Trophoblast cell (in vitro differentiated cells and primary cell): ENCODE results near the gene MAN1A1.

Experiments used
- DNase-seq, 2 donors: peaks; one replicate each; pipeline ENCODE4 v3.0.0-alpha.2; 2016
- H2AFZ ChIP-seq: 2 replicates; pipeline ENCODE4 v1.6.1; 2013; ENCODE audit warnings: low read length, moderate library complexity, mild to moderate bottlenecking; ENCODE audit not compliant: insufficient read depth, poor library complexity
- H2AK5ac ChIP-seq: 2 replicates; pipeline ENCODE4 v1.6.1; 2013; ENCODE audit warnings: mild to moderate bottlenecking, low read length
- H2BK120ac ChIP-seq: 2 replicates; pipeline ENCODE4 v1.6.1; 2013; ENCODE audit warnings: low read length, mild to moderate bottlenecking, moderate library complexity; ENCODE audit not compliant: insufficient read depth, poor library complexity
- H2BK12ac ChIP-seq: 2 replicates; pipeline ENCODE4 v1.6.1; 2013; ENCODE audit warnings: mild to moderate bottlenecking, low read length, moderate library complexity
- H2BK5ac ChIP-seq: 2 replicates; pipeline ENCODE4 v1.6.1; 2013; ENCODE audit warnings: low read length, low read depth, moderate library complexity, mild to moderate bottlenecking; ENCODE audit not compliant: poor library complexity
- H3K14ac ChIP-seq: 2 replicates; pipeline ENCODE4 v1.6.1; 2013; ENCODE audit warnings: mild to moderate bottlenecking, low read length
- H3K18ac ChIP-seq: 2 replicates; pipeline ENCODE4 v1.6.1; 2013; ENCODE audit warnings: mild to moderate bottlenecking, low read length
- H3K23ac ChIP-seq: 2 replicates; pipeline ENCODE4 v1.6.1; 2013; ENCODE audit warnings: low read length
- H3K27ac ChIP-seq: 2 replicates; pipeline ENCODE4 v1.5.1; 2013; ENCODE audit warnings: low read depth, mild to moderate bottlenecking, inconsistent platforms, low read length, moderate library complexity
- H3K27me3 ChIP-seq: 2 replicates; pipeline ENCODE4 v1.6.1; 2013; ENCODE audit warnings: inconsistent platforms, mild to moderate bottlenecking, low read length, moderate library complexity; ENCODE audit not compliant: insufficient read depth
- H3K36me3 ChIP-seq, 2 experiments: 1 replicate in 1 of 2; 2 replicates in 1 of 2; pipeline ENCODE4 v1.6.1; 2013; ENCODE audit warnings: low read length in 2 of 2, mild to moderate bottlenecking in 2 of 2, moderate library complexity in 1 of 2; ENCODE audit not compliant: insufficient read depth in 2 of 2, control insufficient read depth in 1 of 2
- H3K4ac ChIP-seq: 2 replicates; pipeline ENCODE4 v1.6.1; 2013; ENCODE audit warnings: low read depth, mild to moderate bottlenecking, low read length, moderate library complexity
- H3K4me1 ChIP-seq, 2 experiments: 1 replicate in 1 of 2; 2 replicates in 1 of 2; pipeline ENCODE4 v1.6.1; 2013; ENCODE audit warnings: low read length in 2 of 2, mild to moderate bottlenecking in 2 of 2, moderate library complexity in 1 of 2; ENCODE audit not compliant: insufficient read depth in 2 of 2, control insufficient read depth in 1 of 2
- H3K4me2 ChIP-seq: 2 replicates; pipeline ENCODE4 v1.6.1; 2013; ENCODE audit warnings: inconsistent platforms, mild to moderate bottlenecking, low read length, moderate library complexity
- H3K4me3 ChIP-seq: 2 replicates; pipeline ENCODE4 v1.5.1; 2013; ENCODE audit warnings: mild to moderate bottlenecking, low read depth, low read length, inconsistent platforms
- H3K79me1 ChIP-seq: one replicate; pipeline ENCODE4 v1.6.1; 2013; ENCODE audit warnings: low read length
- H3K79me2 ChIP-seq: 2 replicates; pipeline ENCODE4 v1.6.1; 2013; ENCODE audit warnings: low read length, mild to moderate bottlenecking; ENCODE audit not compliant: control insufficient read depth, insufficient read depth, poor library complexity
- H3K9ac ChIP-seq: 2 replicates; pipeline ENCODE4 v1.6.1; 2013; ENCODE audit warnings: mild to moderate bottlenecking, low read length
- H3K9me3 ChIP-seq: 2 replicates; pipeline ENCODE4 v1.6.1; 2013; ENCODE audit warnings: low read depth, mild to moderate bottlenecking, control low read depth, inconsistent platforms, low read length; ENCODE audit not compliant: insufficient read depth
- H4K12ac ChIP-seq: 2 replicates; pipeline ENCODE4 v1.6.1; 2013; ENCODE audit warnings: low read depth, mild to moderate bottlenecking, low read length, moderate library complexity
- H4K8ac ChIP-seq: 2 replicates; pipeline ENCODE4 v1.6.1; 2013; ENCODE audit warnings: low read depth, mild to moderate bottlenecking, low read length, moderate library complexity
- H4K91ac ChIP-seq: one replicate; pipeline ENCODE4 v1.6.1; 2013; ENCODE audit warnings: low read depth, mild to moderate bottlenecking, low read length, moderate library complexity
- WGBS: extraction: QIAGEN DNeasy Blood & Tissue Kit; methylation state at CpG from one replicate; pipeline ENCODE4 v1.1.7; 2013; ENCODE audit warnings: missing lambda C conversion rate; ENCODE audit not compliant: insufficient read length, insufficient coverage; ENCODE audit errors: extremely low coverage; 5-methylcytosine and 5-hydroxymethylcytosine counted together

The MAN1A1 gene

DNA sequence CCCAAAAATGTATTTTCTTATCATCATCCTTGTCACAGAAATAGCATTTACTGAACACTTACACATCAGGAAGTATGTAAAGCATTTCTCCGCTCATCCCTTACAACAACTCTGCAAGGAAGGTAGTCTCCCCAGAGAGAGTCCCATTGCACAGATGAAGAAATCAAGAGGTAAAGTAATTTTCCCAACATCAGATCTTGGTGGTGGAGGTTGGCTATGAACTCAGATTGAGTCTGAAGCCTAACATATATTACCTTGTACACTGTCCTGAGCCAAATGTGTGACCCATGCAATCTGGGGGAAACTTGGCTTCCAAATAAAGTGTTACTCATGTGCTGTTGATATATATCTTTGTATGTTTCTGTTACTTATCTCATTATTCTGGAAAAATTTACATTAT, 31.4 kb downstream of the MAN1A1 start:
- H3K27me3 ChIP-seq = no peaks in the 10 kb centered on the region
- H3K9me3 ChIP-seq = no peaks in the 10 kb centered on the region
- WGBS = no CpG with 5 or more reads among the region's 1 CpG
- no peaks in the 10 kb centered on the region for H3K79me1 ChIP-seq
- H4K8ac ChIP-seq = no peak overlapping the region
- peaks cover 0 to 2% of the 10 kb centered on the region in 2 experiments for H3K36me3 ChIP-seq
- no peak overlapping the region for H2AFZ ChIP-seq
- H3K4ac ChIP-seq = no peak overlapping the region
- H3K27ac ChIP-seq = no peak overlapping the region
- H3K14ac ChIP-seq = no peak overlapping the region
- no peak overlapping the region for H2BK120ac ChIP-seq
- H3K18ac ChIP-seq = no peak overlapping the region
- no peak overlapping the region for H3K9ac ChIP-seq
- H2BK12ac ChIP-seq = no peak overlapping the region
- DNase-seq = no peak
- H2AK5ac ChIP-seq = no peak overlapping the region
- H3K4me1 ChIP-seq = no peaks in the 10 kb centered on the region
- H3K23ac ChIP-seq = no peak overlapping the region
- H3K4me2 ChIP-seq = no peak overlapping the region
- no peak overlapping the region for H4K12ac ChIP-seq
- no peak overlapping the region for H3K4me3 ChIP-seq
- no peak overlapping the region for H4K91ac ChIP-seq
- no peaks in the 10 kb centered on the region for H3K79me2 ChIP-seq
- no peak overlapping the region for H2BK5ac ChIP-seq

DNA sequence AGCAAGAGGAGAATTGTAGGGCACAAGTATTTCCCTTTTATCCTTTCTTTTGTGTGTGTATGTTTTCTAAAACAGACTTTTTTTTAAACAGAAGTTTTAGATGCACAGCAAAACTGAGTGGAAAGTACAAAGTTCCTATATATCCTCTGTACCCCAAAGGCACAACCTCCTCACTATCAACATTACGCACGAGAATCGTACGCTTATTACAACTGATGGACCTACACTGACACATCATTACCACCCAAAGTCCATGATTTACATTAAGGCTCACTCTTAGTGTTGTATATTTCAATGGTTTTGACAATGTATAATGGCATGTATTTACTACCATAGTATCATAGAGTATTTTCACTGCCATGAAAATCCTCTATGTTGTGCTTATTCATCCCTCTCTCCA, 32.6 kb downstream of the MAN1A1 start:
- Histone ChIP-seq H3K9me3 (no peaks in the 10 kb centered on the region), H3K36me3 (peaks cover 0 to 2% of the 10 kb centered on the region in 2 experiments), H3K4me1 (no peaks in the 10 kb centered on the region), H3K14ac (no peak overlapping the region), H3K27ac (no peak overlapping the region), H2AK5ac (no peak overlapping the region), H3K27me3 (no peaks in the 10 kb centered on the region), H3K79me1 (no peaks in the 10 kb centered on the region), H4K91ac (no peak overlapping the region), H2BK120ac (no peak overlapping the region), H3K9ac (no peak overlapping the region), H3K4ac (no peak overlapping the region), H4K8ac (no peak overlapping the region), H2BK12ac (no peak overlapping the region), H2BK5ac (no peak overlapping the region), H3K18ac (no peak overlapping the region), H4K12ac (no peak overlapping the region), H3K4me3 (no peak overlapping the region), H3K79me2 (no peaks in the 10 kb centered on the region), H3K23ac (no peak overlapping the region), H2AFZ (no peak overlapping the region), H3K4me2 (no peak overlapping the region)
- WGBS = no CpG with 5 or more reads among the region's 4 CpGs
- DNase-seq = no peak

DNA sequence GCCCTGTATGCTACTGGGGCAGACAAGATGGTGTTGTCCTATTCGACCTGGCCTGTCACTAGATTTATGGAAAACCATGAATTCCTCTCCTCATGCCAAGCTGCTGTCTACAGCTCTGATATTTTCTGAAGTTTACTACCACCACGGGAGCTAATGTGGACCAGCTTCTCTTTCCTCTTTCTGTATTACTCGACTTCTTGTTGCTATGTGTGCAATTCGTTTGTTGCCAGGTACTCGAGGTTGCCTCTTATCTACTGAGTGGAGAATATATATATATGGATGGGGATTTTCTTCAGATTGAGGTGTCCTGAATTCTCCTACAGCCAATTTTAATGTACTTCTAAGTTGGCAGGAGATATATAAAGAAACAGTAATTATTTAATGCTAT, 34.7 kb downstream of the MAN1A1 start:
- DNase-seq = no peak
- H4K12ac ChIP-seq = no peak overlapping the region
- H3K27me3 ChIP-seq = no peaks in the 10 kb centered on the region
- H3K18ac ChIP-seq = no peak overlapping the region
- no peak overlapping the region for H2AFZ ChIP-seq
- H3K9ac ChIP-seq = no peak overlapping the region
- H4K91ac ChIP-seq = no peak overlapping the region
- no peak overlapping the region for H2BK120ac ChIP-seq
- no peak overlapping the region for H3K4me2 ChIP-seq
- H3K27ac ChIP-seq = no peak overlapping the region
- H3K4me3 ChIP-seq = no peak overlapping the region
- WGBS = no CpG with 5 or more reads among the region's 5 CpGs
- no peak overlapping the region for H2BK12ac ChIP-seq
- no peak overlapping the region for H2AK5ac ChIP-seq
- peaks cover 0 to 2% of the 10 kb centered on the region in 2 experiments for H3K36me3 ChIP-seq
- no peak overlapping the region for H2BK5ac ChIP-seq
- no peaks in the 10 kb centered on the region for H3K79me1 ChIP-seq
- no peaks in the 10 kb centered on the region for H3K4me1 ChIP-seq
- no peak overlapping the region for H3K14ac ChIP-seq
- H3K4ac ChIP-seq = no peak overlapping the region
- no peaks in the 10 kb centered on the region for H3K79me2 ChIP-seq
- H3K9me3 ChIP-seq = no peaks in the 10 kb centered on the region
- H3K23ac ChIP-seq = no peak overlapping the region
- no peak overlapping the region for H4K8ac ChIP-seq

DNA sequence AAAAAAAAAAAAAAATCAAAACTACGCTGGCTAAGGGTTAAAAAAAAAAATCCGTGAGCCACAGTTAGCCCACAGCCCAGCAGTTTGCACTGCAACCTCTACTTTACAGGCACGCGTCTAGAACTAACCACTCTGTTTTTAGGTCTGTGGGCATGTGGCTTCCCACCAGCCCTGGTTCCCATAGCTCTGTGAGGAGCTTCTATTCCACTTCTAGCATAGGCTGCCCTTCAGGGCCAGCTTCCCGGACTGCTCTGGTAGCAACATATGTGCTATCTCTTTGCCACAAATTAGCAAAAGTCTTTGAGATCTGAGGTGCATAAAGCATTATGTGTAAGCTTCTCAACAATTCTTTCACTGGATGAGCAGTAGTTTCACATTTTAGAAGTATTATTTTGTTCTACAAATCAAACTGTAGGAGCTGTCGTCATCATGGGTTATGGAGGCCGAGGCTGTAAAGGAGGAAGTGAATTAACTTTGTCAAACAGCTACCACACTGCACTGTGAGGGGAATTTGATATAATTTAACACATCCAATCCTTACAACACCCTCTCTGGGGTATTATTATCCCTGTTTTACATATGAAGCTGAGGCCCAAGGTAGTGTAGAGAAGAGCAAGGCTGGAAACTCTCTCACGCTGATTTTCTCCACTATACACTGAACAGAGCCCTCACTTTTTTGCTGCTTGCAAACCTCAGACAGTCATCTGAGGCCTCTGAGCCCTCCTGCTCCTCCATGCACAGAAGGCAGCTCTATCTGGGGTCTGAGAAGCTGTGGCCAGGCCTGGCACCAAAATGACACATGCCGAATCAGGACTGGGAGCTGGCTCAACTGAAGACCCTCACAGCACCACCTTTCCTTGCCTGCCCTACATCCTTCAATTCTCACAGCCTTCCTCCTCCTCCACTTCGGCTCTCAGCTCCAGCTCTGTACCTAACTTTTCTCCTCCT, 35.4 kb downstream of the MAN1A1 start:
- no CpG with 5 or more reads among the region's 10 CpGs for WGBS

More for the DNA sequence above, 35.4 kb downstream of the MAN1A1 start:
- Histone ChIP-seq H3K36me3 (peaks cover 0 to 2% of the 10 kb centered on the region in 2 experiments), H3K4me1 (no peaks in the 10 kb centered on the region), H4K91ac (no peak overlapping the region), H3K23ac (no peak overlapping the region), H3K4me3 (no peak overlapping the region), H3K9me3 (no peaks in the 10 kb centered on the region), H2AFZ (no peak overlapping the region), H3K79me1 (no peaks in the 10 kb centered on the region), H2BK5ac (no peak overlapping the region), H2BK12ac (no peak overlapping the region), H3K14ac (no peak overlapping the region), H3K9ac (no peak overlapping the region), H3K27me3 (no peaks in the 10 kb centered on the region), H3K4me2 (no peak overlapping the region), H4K12ac (no peak overlapping the region), H3K79me2 (no peaks in the 10 kb centered on the region), H3K4ac (no peak overlapping the region), H4K8ac (no peak overlapping the region), H2AK5ac (no peak overlapping the region), H2BK120ac (no peak overlapping the region), H3K27ac (no peak overlapping the region), H3K18ac (no peak overlapping the region)
- DNase-seq = no peak
